Epithelial cell of umbilical artery (primary cell): Measurements from ENCODE around the gene GAGE12F. TPM values are rescaled to one million over a fixed set of nuclear protein-coding genes. Genes with fewer than 3 reads are reported as not detected.

Experiments
- total RNA-seq: library from RNA; depleted of rRNA; stranded (reverse); fragments of >200 nt; gene quantifications from 2 replicates; pipeline ENCODE4 v1.2.3, GENCODE V29; 2014

GAGE12F gene
- not detected in 2 replicates for total RNA-seq

GRCh38 chrX:49560542-49560941, at the start of gene GAGE12F:
GAGE12F (plus strand) TSS chrX:49560842; CDS start chrX:49561997, 1,155 bp downstream.

DNA sequence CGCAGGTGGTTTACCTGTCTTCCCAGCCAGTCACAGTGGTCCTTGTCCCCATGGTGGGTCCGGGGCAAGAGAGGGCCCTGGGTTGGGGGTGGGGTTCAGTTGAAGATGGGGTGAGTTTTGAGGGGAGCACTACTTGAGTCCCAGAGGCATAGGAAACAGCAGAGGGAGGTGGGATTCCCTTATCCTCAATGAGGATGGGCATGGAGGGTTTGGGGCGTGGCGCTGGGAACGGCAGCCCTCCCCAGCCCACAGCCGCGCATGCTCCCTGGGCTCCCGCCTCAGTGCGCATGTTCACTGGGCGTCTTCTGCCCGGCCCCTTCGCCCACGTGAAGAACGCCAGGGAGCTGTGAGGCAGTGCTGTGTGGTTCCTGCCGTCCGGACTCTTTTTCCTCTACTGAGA, 28.8 kb upstream of the GAGE12F start, which contains the start of gene GAGE12C:
Gene GAGE12C, plus strand, starts transcription at position 301 of the 400 bp plus-strand sequence. CDS start 1,155 bp downstream, outside the sequence.

DNA sequence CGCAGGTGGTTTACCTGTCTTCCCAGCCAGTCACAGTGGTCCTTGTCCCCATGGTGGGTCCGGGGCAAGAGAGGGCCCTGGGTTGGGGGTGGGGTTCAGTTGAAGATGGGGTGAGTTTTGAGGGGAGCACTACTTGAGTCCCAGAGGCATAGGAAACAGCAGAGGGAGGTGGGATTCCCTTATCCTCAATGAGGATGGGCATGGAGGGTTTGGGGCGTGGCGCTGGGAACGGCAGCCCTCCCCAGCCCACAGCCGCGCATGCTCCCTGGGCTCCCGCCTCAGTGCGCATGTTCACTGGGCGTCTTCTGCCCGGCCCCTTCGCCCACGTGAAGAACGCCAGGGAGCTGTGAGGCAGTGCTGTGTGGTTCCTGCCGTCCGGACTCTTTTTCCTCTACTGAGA, 19.2 kb upstream of the GAGE12F start, which contains the start of gene GAGE12D:
Gene GAGE12D, plus strand, starts transcription at position 301 of the 400 bp plus-strand sequence. CDS start 1,155 bp downstream, outside the sequence.

GRCh38 chrX:49550989-49551388, 9.7 kb upstream of the GAGE12F start, which contains the start of gene GAGE12E:
GAGE12E (plus strand) TSS chrX:49551289; CDS start chrX:49552444, 1,155 bp downstream.

GRCh38 chrX:49570100-49570499, 9.5 kb downstream of the GAGE12F start, which contains the start of gene GAGE12G:
GAGE12G (plus strand) TSS chrX:49570400; CDS start chrX:49571555, 1,155 bp downstream.

GRCh38 chrX:49579649-49580048, 19.0 kb downstream of the GAGE12F start, which contains the start of gene GAGE12H:
GAGE12H (plus strand) TSS chrX:49579949; CDS start chrX:49581104, 1,155 bp downstream.

DNA sequence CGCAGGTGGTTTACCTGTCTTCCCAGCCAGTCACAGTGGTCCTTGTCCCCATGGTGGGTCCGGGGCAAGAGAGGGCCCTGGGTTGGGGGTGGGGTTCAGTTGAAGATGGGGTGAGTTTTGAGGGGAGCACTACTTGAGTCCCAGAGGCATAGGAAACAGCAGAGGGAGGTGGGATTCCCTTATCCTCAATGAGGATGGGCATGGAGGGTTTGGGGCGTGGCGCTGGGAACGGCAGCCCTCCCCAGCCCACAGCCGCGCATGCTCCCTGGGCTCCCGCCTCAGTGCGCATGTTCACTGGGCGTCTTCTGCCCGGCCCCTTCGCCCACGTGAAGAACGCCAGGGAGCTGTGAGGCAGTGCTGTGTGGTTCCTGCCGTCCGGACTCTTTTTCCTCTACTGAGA, 28.6 kb downstream of the GAGE12F start, which contains the start of gene GAGE2A:
Gene GAGE2A, plus strand, starts transcription at position 301 of the 400 bp plus-strand sequence. CDS start 1,155 bp downstream, outside the sequence.

GRCh38 chrX:49598720-49599119, 38.1 kb downstream of the GAGE12F start, which contains the start of gene GAGE1:
GAGE1 (plus strand) TSS chrX:49599020; CDS start chrX:49600175, 1,155 bp downstream.

Other genes with a start within 250 kb of the GAGE12F start
- not detected in 2 replicates for gene GAGE12J, start 238.8 kb upstream of the GAGE12F start, total RNA-seq
- not detected in 2 replicates for gene GAGE13, start 229.3 kb upstream of the GAGE12F start, total RNA-seq
- not detected in 2 replicates for gene GAGE12C, start 28.7 kb upstream of the GAGE12F start, total RNA-seq
- not detected in 2 replicates for gene GAGE12D, start 19.1 kb upstream of the GAGE12F start, total RNA-seq
- not detected in 2 replicates for gene GAGE12E, start 9.6 kb upstream of the GAGE12F start, total RNA-seq
- not detected in 2 replicates for gene GAGE12G, start 9.6 kb downstream of the GAGE12F start, total RNA-seq
- not detected in 2 replicates for gene GAGE12H, start 19.1 kb downstream of the GAGE12F start, total RNA-seq
- gene GAGE2A, start 28.7 kb downstream of the GAGE12F start, total RNA-seq: not detected in 2 replicates
- gene GAGE1, start 38.2 kb downstream of the GAGE12F start, total RNA-seq: not detected in 2 replicates
- gene PAGE1, start 135.1 kb downstream of the GAGE12F start, total RNA-seq: not detected in 2 replicates